HepG2 (cell line): ENCODE measurements around the gene TMEM222. TPM values are rescaled to one million over a fixed set of nuclear protein-coding genes. Genes with fewer than 3 reads are reported as not detected.

Experiments
- AGO2 ChIP-seq: fragments of 200-400 bp; formaldehyde crosslinking; optimal IDR thresholded peaks from 2 replicates; pipeline ENCODE3; 2017; ENCODE audit warnings: mild to moderate bottlenecking, low read depth, low read length, moderate library complexity
- ATF7-NPFF ChIP-seq: sonication (generic); formaldehyde crosslinking; IDR thresholded peaks from 2 replicates; pipeline ENCODE4 v1.8.1; 2023; ENCODE audit warnings: mild to moderate bottlenecking, low read depth, missing genetic modification reagents, moderate library complexity
- DPF2 ChIP-seq: sonication (generic); formaldehyde crosslinking; IDR thresholded peaks from 2 replicates; pipeline ENCODE4 v1.4.0; 2020; ENCODE audit warnings: mild to moderate bottlenecking, low read depth, missing genetic modification reagents, borderline replicate concordance
- ESRRA ChIP-seq: sonication (generic); formaldehyde crosslinking; IDR thresholded peaks from 2 replicates; pipeline ENCODE4 v1.5.1; 2020; ENCODE audit warnings: mild to moderate bottlenecking, low read depth, missing genetic modification reagents
- HNRNPH1 ChIP-seq: fragments of 200-400 bp; formaldehyde crosslinking; optimal IDR thresholded peaks from 2 replicates; pipeline ENCODE3; 2017; ENCODE audit warnings: mild to moderate bottlenecking, low read depth, low read length
- KDM5A ChIP-seq: fragments of 200-600 bp; sonication (generic); IDR thresholded peaks from 2 replicates; pipeline ENCODE4 v1.7.0; 2018; ENCODE audit warnings: antibody characterized with exemption, mild to moderate bottlenecking, low read length, borderline replicate concordance
- NFE2 ChIP-seq: sonication (generic); formaldehyde crosslinking; IDR thresholded peaks from 2 replicates; pipeline ENCODE4 v1.4.0; 2020; ENCODE audit warnings: missing genetic modification reagents
- POGK ChIP-seq: sonication (generic); formaldehyde crosslinking; conservative IDR thresholded peaks from 2 replicates; pipeline ENCODE4 v1.8.0; 2022; ENCODE audit warnings: mild to moderate bottlenecking, moderate library complexity, missing genetic modification reagents
- RBM39 ChIP-seq: fragments of 200-400 bp; formaldehyde crosslinking; IDR thresholded peaks from one replicate; pipeline ENCODE4 v1.6.1; 2018; ENCODE audit warnings: antibody characterized with exemption, mild to moderate bottlenecking, low read depth, low read length; ENCODE audit not compliant: poor library complexity, severe bottlenecking
- SP1 ChIP-seq, 2 experiments: fragments of 450-650 bp in 1 of 2; sonication (generic) in 1 of 2; formaldehyde crosslinking in 1 of 2; IDR thresholded peaks; 2 replicates each; pipeline versions ENCODE4 v1.4.0 to v1.6.1; 2016 to 2020; ENCODE audit warnings: missing genetic modification reagents in 1 of 2
- SP140L ChIP-seq: sonication (generic); formaldehyde crosslinking; IDR thresholded peaks from 2 replicates; pipeline ENCODE4 v1.4.0; 2020; ENCODE audit warnings: missing genetic modification reagents, borderline replicate concordance
- ZFP62 ChIP-seq: sonication (generic); formaldehyde crosslinking; IDR thresholded peaks from 2 replicates; pipeline ENCODE4 v1.4.0; 2020; ENCODE audit warnings: missing genetic modification reagents
- ZFX ChIP-seq: sonication (generic); formaldehyde crosslinking; IDR thresholded peaks from 2 replicates; pipeline ENCODE4 v1.4.0; 2020; ENCODE audit warnings: mild to moderate bottlenecking, low read depth, missing genetic modification reagents, moderate library complexity
- ZNF382 ChIP-seq: sonication (generic); formaldehyde crosslinking; IDR thresholded peaks from 2 replicates; pipeline ENCODE4 v1.5.0; 2020; ENCODE audit warnings: missing genetic modification reagents, mild to moderate bottlenecking, borderline replicate concordance
- ZNF749 ChIP-seq: sonication (generic); formaldehyde crosslinking; IDR thresholded peaks from 2 replicates; pipeline ENCODE4 v1.8.0; 2022; ENCODE audit warnings: mild to moderate bottlenecking, missing genetic modification reagents, moderate library complexity, borderline replicate concordance
- polyA plus RNA-seq, 8 experiments: library from polyadenylated mRNA; depleted of rRNA in 3 of 8; stranded (reverse) in 7 of 8; unstranded in 1 of 8; fragments of >200 nt; fragmentation: Illumina TruSeq in 4 of 8; extraction: Trizol in 4 of 8; gene quantifications; 2 replicates each; pipeline versions ENCODE4 v1.2.1 to v1.2.3, GENCODE V29; 2011 to 2016; ENCODE audit warnings: low read depth in 4 of 8, missing spikeins in 1 of 8, mixed read lengths in 1 of 8; ENCODE audit not compliant: insufficient read depth in 1 of 8
- total RNA-seq, 5 experiments: library from RNA; depleted of rRNA; stranded (reverse); fragments of >200 nt; fragmentation: Illumina TruSeq; extraction: Trizol; gene quantifications; 2 replicates each; pipeline ENCODE4 v1.2.3, GENCODE V29; 2016; ENCODE audit warnings: low read depth in 1 of 5
- TF ChIP-seq, protein P1 (sequence below): sonication (generic); formaldehyde crosslinking; IDR thresholded peaks from 2 replicates; pipeline ENCODE4 v1.5.1; 2020; ENCODE audit warnings: mild to moderate bottlenecking, missing genetic modification reagents, moderate library complexity
- TF ChIP-seq, protein P2 (sequence below): IDR thresholded peaks from 2 replicates; pipeline ENCODE4 v1.6.1; 2016; ENCODE audit warnings: low read depth, missing genetic modification reagents, missing compliant biosample characterization

Gene TMEM222
- total and polyA plus RNA-seq, 2 of the 13 experiments (the other 11 are each of a cell fraction or from before 2014, with no cell fraction given) = 22.7 to 29.6 TPM

- TF ChIP-seq, protein P1, sequence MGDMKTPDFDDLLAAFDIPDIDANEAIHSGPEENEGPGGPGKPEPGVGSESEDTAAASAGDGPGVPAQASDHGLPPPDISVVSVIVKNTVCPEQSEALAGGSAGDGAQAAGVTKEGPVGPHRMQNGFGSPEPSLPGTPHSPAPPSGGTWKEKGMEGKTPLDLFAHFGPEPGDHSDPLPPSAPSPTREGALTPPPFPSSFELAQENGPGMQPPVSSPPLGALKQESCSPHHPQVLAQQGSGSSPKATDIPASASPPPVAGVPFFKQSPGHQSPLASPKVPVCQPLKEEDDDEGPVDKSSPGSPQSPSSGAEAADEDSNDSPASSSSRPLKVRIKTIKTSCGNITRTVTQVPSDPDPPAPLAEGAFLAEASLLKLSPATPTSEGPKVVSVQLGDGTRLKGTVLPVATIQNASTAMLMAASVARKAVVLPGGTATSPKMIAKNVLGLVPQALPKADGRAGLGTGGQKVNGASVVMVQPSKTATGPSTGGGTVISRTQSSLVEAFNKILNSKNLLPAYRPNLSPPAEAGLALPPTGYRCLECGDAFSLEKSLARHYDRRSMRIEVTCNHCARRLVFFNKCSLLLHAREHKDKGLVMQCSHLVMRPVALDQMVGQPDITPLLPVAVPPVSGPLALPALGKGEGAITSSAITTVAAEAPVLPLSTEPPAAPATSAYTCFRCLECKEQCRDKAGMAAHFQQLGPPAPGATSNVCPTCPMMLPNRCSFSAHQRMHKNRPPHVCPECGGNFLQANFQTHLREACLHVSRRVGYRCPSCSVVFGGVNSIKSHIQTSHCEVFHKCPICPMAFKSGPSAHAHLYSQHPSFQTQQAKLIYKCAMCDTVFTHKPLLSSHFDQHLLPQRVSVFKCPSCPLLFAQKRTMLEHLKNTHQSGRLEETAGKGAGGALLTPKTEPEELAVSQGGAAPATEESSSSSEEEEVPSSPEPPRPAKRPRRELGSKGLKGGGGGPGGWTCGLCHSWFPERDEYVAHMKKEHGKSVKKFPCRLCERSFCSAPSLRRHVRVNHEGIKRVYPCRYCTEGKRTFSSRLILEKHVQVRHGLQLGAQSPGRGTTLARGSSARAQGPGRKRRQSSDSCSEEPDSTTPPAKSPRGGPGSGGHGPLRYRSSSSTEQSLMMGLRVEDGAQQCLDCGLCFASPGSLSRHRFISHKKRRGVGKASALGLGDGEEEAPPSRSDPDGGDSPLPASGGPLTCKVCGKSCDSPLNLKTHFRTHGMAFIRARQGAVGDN (CRISPR knock-in tag) = peak; percentile 73
- TF ChIP-seq ZFP62 (CRISPR knock-in tag) (no peak), ESRRA (CRISPR knock-in tag) (no peak), ZNF382 (CRISPR knock-in tag) (no peak), KDM5A (no peak), AGO2 (no peak), DPF2 (no peak), ZFX (CRISPR knock-in tag) (peak; percentile 36), SP1 (IDR thresholded peaks at IDR 0.05) (no peak), SP1 (CRISPR knock-in tag; IDR thresholded peaks at IDR 0.05) (peak; percentile 63; the same call in 1 of the 2 replicates), HNRNPH1 (no peak), NFE2 (CRISPR knock-in tag) (no peak), SP140L (CRISPR knock-in tag) (no peak), POGK (CRISPR knock-in tag) (no peak), RBM39 (no peak), ATF7-NPFF (CRISPR knock-in tag) (no peak), ZNF749 (CRISPR knock-in tag) (no peak)
- TF ChIP-seq, protein P2, sequence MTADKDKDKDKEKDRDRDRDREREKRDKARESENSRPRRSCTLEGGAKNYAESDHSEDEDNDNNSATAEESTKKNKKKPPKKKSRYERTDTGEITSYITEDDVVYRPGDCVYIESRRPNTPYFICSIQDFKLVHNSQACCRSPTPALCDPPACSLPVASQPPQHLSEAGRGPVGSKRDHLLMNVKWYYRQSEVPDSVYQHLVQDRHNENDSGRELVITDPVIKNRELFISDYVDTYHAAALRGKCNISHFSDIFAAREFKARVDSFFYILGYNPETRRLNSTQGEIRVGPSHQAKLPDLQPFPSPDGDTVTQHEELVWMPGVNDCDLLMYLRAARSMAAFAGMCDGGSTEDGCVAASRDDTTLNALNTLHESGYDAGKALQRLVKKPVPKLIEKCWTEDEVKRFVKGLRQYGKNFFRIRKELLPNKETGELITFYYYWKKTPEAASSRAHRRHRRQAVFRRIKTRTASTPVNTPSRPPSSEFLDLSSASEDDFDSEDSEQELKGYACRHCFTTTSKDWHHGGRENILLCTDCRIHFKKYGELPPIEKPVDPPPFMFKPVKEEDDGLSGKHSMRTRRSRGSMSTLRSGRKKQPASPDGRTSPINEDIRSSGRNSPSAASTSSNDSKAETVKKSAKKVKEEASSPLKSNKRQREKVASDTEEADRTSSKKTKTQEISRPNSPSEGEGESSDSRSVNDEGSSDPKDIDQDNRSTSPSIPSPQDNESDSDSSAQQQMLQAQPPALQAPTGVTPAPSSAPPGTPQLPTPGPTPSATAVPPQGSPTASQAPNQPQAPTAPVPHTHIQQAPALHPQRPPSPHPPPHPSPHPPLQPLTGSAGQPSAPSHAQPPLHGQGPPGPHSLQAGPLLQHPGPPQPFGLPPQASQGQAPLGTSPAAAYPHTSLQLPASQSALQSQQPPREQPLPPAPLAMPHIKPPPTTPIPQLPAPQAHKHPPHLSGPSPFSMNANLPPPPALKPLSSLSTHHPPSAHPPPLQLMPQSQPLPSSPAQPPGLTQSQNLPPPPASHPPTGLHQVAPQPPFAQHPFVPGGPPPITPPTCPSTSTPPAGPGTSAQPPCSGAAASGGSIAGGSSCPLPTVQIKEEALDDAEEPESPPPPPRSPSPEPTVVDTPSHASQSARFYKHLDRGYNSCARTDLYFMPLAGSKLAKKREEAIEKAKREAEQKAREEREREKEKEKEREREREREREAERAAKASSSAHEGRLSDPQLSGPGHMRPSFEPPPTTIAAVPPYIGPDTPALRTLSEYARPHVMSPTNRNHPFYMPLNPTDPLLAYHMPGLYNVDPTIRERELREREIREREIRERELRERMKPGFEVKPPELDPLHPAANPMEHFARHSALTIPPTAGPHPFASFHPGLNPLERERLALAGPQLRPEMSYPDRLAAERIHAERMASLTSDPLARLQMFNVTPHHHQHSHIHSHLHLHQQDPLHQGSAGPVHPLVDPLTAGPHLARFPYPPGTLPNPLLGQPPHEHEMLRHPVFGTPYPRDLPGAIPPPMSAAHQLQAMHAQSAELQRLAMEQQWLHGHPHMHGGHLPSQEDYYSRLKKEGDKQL (CRISPR knock-in tag) = no peak
Observed at GRCh38 chr1:27357281-27358037, 35.5 kb downstream of the TMEM222 start (continued).
